Memory B cell (primary cell): ENCODE results near the gene GPC3.

Experiments used
- ATAC-seq: fragments of 150-1000 bp; cut with Tn5 transposase; 2 replicates; pipeline ENCODE4 v1.10.0; 2021; ENCODE audit warnings: low read depth, mild to moderate bottlenecking, moderate library complexity
- DNase-seq, 2 donors: peaks; one replicate each; pipeline ENCODE4 v3.0.0; 2022; ENCODE audit warnings: low spot score in 2 of 2
- H3K27ac Mint-ChIP-seq: one replicate; pipeline ENCODE4 v1.8.0; 2022; ENCODE audit warnings: mild to moderate bottlenecking, moderate library complexity, mixed read lengths
- H3K27me3 Mint-ChIP-seq: one replicate; pipeline ENCODE4 v1.8.0; 2022; ENCODE audit warnings: mixed read lengths
- H3K36me3 Mint-ChIP-seq: one replicate; pipeline ENCODE4 v1.8.0; 2022; ENCODE audit warnings: mild to moderate bottlenecking, mixed read lengths
- H3K4me1 Mint-ChIP-seq: one replicate; pipeline ENCODE4 v1.8.0; 2022; ENCODE audit warnings: mixed read lengths
- H3K4me3 Mint-ChIP-seq: one replicate; pipeline ENCODE4 v1.8.0; 2022; ENCODE audit warnings: mild to moderate bottlenecking, moderate library complexity, mixed read lengths
- H3K9me3 Mint-ChIP-seq: one replicate; pipeline ENCODE4 v1.8.0; 2022; ENCODE audit warnings: mixed read lengths

Gene GPC3

GRCh38 chrX:133939655-133940302 is 45.6 kb downstream of the GPC3 start:
- Mint-ChIP-seq H3K4me3 (no peak overlapping the region), H3K4me1 (no peaks in the 10 kb centered on the region), H3K27me3 (no peaks in the 10 kb centered on the region), H3K36me3 (no peaks in the 10 kb centered on the region), H3K27ac (no peak overlapping the region), H3K9me3 (no peaks in the 10 kb centered on the region)
- ATAC-seq, result no peak
- DNase-seq, result no peak

GRCh38 chrX:133938530-133938929 is 46.9 kb downstream of the GPC3 start:
- H3K36me3 Mint-ChIP-seq, result no peaks in the 10 kb centered on the region
- no peaks in the 10 kb centered on the region for H3K9me3 Mint-ChIP-seq
- H3K4me1 Mint-ChIP-seq, result no peaks in the 10 kb centered on the region
- no peak overlapping the region for H3K4me3 Mint-ChIP-seq
- H3K27me3 Mint-ChIP-seq, result no peaks in the 10 kb centered on the region
- H3K27ac Mint-ChIP-seq, result no peak overlapping the region
- DNase-seq (no peak), ATAC-seq (no peak)

- Mint-ChIP-seq H3K27me3 (no peaks in the 10 kb centered on the region), H3K36me3 (no peaks in the 10 kb centered on the region), H3K27ac (no peak overlapping the region), H3K4me1 (no peaks in the 10 kb centered on the region), H3K4me3 (no peak overlapping the region), H3K9me3 (no peaks in the 10 kb centered on the region)
- no peak for ATAC-seq
- no peak for DNase-seq
These were observed 48.4 kb downstream of the GPC3 start for GRCh38 chrX:133937022-133937421.

GRCh38 chrX:133935076-133935475 is 50.3 kb downstream of the GPC3 start:
- ATAC-seq (no peak), DNase-seq (no peak)
- no peak overlapping the region for H3K4me3 Mint-ChIP-seq
- H3K9me3 Mint-ChIP-seq, result no peaks in the 10 kb centered on the region
- H3K27ac Mint-ChIP-seq, result no peak overlapping the region
- no peaks in the 10 kb centered on the region for H3K27me3 Mint-ChIP-seq
- H3K36me3 Mint-ChIP-seq, result no peaks in the 10 kb centered on the region
- H3K4me1 Mint-ChIP-seq, result no peaks in the 10 kb centered on the region

- no peak for ATAC-seq
- Mint-ChIP-seq H3K4me3 (no peak overlapping the region), H3K4me1 (no peaks in the 10 kb centered on the region), H3K27me3 (no peaks in the 10 kb centered on the region), H3K36me3 (no peaks in the 10 kb centered on the region), H3K27ac (no peak overlapping the region), H3K9me3 (no peaks in the 10 kb centered on the region)
- no peak for DNase-seq
These were observed 52.1 kb downstream of the GPC3 start for GRCh38 chrX:133933316-133933715.

GRCh38 chrX:133929836-133930464 is 55.4 kb downstream of the GPC3 start:
- ATAC-seq, result no peak
- Mint-ChIP-seq H3K27me3 (no peaks in the 10 kb centered on the region), H3K4me3 (no peak overlapping the region)

GRCh38 chrX:133928365-133928764 is 57.0 kb downstream of the GPC3 start:
- DNase-seq (no peak), ATAC-seq (no peak)
- H3K36me3 Mint-ChIP-seq, result no peaks in the 10 kb centered on the region
- no peak overlapping the region for H3K27ac Mint-ChIP-seq
- H3K4me3 Mint-ChIP-seq, result no peak overlapping the region
- H3K27me3 Mint-ChIP-seq, result no peaks in the 10 kb centered on the region
- no peaks in the 10 kb centered on the region for H3K4me1 Mint-ChIP-seq
- H3K9me3 Mint-ChIP-seq, result no peaks in the 10 kb centered on the region

More at GRCh38 chrX:133929836-133930464, 55.4 kb downstream of the GPC3 start:
- Mint-ChIP-seq H3K9me3 (no peaks in the 10 kb centered on the region), H3K27ac (no peak overlapping the region), H3K4me1 (no peaks in the 10 kb centered on the region), H3K36me3 (no peaks in the 10 kb centered on the region)
- no peak for DNase-seq

GRCh38 chrX:133926809-133927208 is 58.6 kb downstream of the GPC3 start:
- Mint-ChIP-seq H3K4me3 (no peak overlapping the region), H3K36me3 (no peaks in the 10 kb centered on the region), H3K27me3 (no peaks in the 10 kb centered on the region), H3K9me3 (no peaks in the 10 kb centered on the region), H3K27ac (no peak overlapping the region), H3K4me1 (peaks cover 4% of the 10 kb centered on the region)
- DNase-seq, result no peak
- no peak for ATAC-seq

- no peak for ATAC-seq
These were observed 59.3 kb downstream of the GPC3 start for GRCh38 chrX:133926099-133926498.

GRCh38 chrX:133924548-133924947 is 60.8 kb downstream of the GPC3 start:
- Mint-ChIP-seq H3K9me3 (no peaks in the 10 kb centered on the region), H3K27me3 (no peaks in the 10 kb centered on the region), H3K27ac (no peak overlapping the region), H3K4me3 (no peak overlapping the region), H3K4me1 (peaks cover 6% of the 10 kb centered on the region), H3K36me3 (no peaks in the 10 kb centered on the region)
- no peak for ATAC-seq
- no peak for DNase-seq

More at GRCh38 chrX:133926099-133926498, 59.3 kb downstream of the GPC3 start:
- Mint-ChIP-seq H3K27me3 (no peaks in the 10 kb centered on the region), H3K4me3 (no peak overlapping the region), H3K27ac (no peak overlapping the region), H3K9me3 (no peaks in the 10 kb centered on the region), H3K4me1 (peaks cover 6% of the 10 kb centered on the region), H3K36me3 (no peaks in the 10 kb centered on the region)
- DNase-seq, result no peak

GRCh38 chrX:133923548-133923947 is 61.8 kb downstream of the GPC3 start:
- Mint-ChIP-seq H3K36me3 (no peaks in the 10 kb centered on the region), H3K27me3 (no peaks in the 10 kb centered on the region), H3K27ac (no peak overlapping the region), H3K4me3 (no peak overlapping the region), H3K4me1 (peaks cover 6% of the 10 kb centered on the region), H3K9me3 (no peaks in the 10 kb centered on the region)
- no peak for ATAC-seq
- DNase-seq, result no peak

GRCh38 chrX:133923113-133923512 is 62.3 kb downstream of the GPC3 start:
- ATAC-seq (no peak), DNase-seq (no peak)
- Mint-ChIP-seq H3K4me3 (no peak overlapping the region), H3K27ac (no peak overlapping the region), H3K27me3 (no peaks in the 10 kb centered on the region), H3K36me3 (no peaks in the 10 kb centered on the region), H3K9me3 (no peaks in the 10 kb centered on the region), H3K4me1 (peaks cover 6% of the 10 kb centered on the region)

- H3K36me3 Mint-ChIP-seq, result no peaks in the 10 kb centered on the region
- peaks cover 6% of the 10 kb centered on the region for H3K4me1 Mint-ChIP-seq
- no peak for ATAC-seq
- H3K9me3 Mint-ChIP-seq, result no peaks in the 10 kb centered on the region
- H3K27me3 Mint-ChIP-seq, result no peaks in the 10 kb centered on the region
- no peak overlapping the region for H3K4me3 Mint-ChIP-seq
- no peak for DNase-seq
- no peak overlapping the region for H3K27ac Mint-ChIP-seq
These were observed 63.0 kb downstream of the GPC3 start for GRCh38 chrX:133922390-133922771.

- DNase-seq, result peak in 1 of 2 donors; percentile 12
- Mint-ChIP-seq H3K36me3 (no peaks in the 10 kb centered on the region), H3K4me3 (no peak overlapping the region), H3K4me1 (peaks cover 6% of the 10 kb centered on the region), H3K27ac (no peak overlapping the region), H3K27me3 (no peaks in the 10 kb centered on the region), H3K9me3 (no peaks in the 10 kb centered on the region)
- no peak for ATAC-seq
These were observed 63.5 kb downstream of the GPC3 start for GRCh38 chrX:133921764-133922389.

- H3K4me1 Mint-ChIP-seq, result peaks cover 6% of the 10 kb centered on the region
- H3K27me3 Mint-ChIP-seq, result no peaks in the 10 kb centered on the region
- no peaks in the 10 kb centered on the region for H3K36me3 Mint-ChIP-seq
- no peak overlapping the region for H3K4me3 Mint-ChIP-seq
- H3K9me3 Mint-ChIP-seq, result no peaks in the 10 kb centered on the region
- no peak for ATAC-seq
- H3K27ac Mint-ChIP-seq, result no peak overlapping the region
- no peak for DNase-seq
These were observed 64.3 kb downstream of the GPC3 start for GRCh38 chrX:133921086-133921485.
